Stimulated activated CD8-positive, alpha-beta memory T cell treated with anti-CD3 and anti-CD28 coated beads, Interleukin-4, amount 100 ng/mL, for 1 hour (primary cell): ENCODE data around the gene KPNA1.
A peak's percentile ranks its signal among the peaks of the same experiment; 100 is the strongest.

Source experiments
- DNase-seq, 2 donors: peaks; one replicate each; pipeline ENCODE4 v3.0.0-alpha.2; 2020; ENCODE audit warnings: low read depth in 2 of 2, low spot score in 1 of 2

The KPNA1 gene

DNA sequence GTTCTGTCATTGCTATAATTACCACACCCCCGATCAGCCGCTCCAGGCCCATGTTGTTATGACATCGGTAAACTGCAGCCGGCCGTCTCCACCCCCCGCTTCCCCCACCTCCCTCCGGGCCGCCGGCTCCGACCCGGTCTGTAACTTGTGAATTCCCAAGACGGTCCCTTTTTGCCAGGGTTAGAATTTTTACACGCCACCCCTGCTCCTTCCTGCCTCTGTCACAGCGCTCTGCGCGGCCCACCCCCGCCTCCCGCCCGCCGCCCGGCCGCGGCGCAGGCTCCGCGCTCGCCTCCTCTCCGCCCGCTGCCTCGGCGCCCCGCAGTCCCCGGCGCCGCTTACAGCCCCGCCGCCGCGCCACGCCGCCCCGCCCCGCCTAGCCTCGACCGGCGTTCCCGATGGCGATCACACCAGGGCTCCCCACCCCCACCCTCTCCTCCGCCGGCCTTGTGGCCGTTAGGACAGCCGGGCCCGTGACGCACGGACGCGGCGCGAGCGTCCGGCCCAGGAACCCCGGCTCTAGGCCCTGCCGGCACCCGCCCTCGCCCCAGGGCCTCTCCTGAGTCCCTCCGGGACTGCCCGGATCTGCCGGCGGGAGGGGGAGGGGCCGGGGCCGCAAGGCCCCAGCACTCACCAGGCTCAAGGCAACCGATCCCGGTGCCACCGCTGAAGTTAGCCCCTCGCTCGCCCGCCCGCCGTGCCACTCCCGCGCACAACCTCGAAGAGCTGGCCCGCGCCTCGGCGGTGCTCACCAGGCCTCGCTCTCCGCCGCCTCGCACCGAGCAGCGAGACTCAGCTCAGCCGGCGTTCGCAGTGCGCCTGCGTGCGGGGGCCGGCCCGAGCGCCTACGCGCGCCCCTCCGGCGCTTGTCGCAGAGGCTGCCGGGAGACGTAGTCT, at the start of gene KPNA1:
Gene KPNA1, minus strand, starts transcription at position 817 of the 897 bp plus-strand sequence. CDS start 18,374 bp downstream, outside the sequence.
- DNase-seq: peak; percentile 55 to 68

DNA sequence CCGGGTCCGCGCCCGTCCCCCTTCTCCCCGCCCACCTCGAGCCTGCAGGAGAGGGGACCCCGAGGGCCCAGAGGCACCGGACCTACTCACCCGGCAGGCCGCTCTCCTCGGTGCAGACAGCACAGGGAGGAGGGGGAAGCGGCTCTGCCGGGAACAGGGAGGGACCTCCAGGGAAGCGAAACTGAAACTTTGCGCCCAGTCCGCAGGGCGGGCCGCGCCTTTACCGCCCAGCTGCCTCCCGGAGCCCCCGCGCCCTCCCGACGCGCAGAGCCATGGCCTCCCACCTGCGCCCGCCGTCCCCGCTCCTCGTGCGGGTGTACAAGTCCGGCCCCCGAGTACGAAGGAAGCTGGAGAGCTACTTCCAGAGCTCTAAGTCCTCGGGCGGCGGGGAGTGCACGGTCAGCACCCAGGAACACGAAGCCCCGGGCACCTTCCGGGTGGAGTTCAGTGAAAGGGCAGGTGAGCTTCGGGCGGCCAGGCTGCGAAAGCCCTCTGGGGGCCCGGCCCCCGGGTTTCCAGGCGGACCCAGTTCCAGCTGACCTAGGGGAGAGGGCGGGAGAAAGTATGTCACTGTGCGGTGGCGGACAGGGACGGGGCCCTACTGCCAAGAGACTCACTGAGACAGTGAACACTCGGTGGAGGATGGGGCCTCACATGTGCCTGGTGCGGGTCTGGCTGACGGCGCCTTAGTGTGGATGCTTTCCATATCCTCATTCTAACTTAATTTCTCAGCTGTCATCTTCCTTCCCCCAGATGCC, 49.6 kb upstream of the KPNA1 start, which contains the start of the genes DTX3L and PARP9:
Gene DTX3L, plus strand, starts transcription at position 184 of the 758 bp plus-strand sequence. Its CDS starts 89 bp downstream, at position 273.
Gene PARP9, minus strand, starts transcription at position 146 of the 758 bp plus-strand sequence. CDS start 4,680 bp downstream, outside the sequence.
- DNase-seq: peak; percentile 40 to 75

DNA sequence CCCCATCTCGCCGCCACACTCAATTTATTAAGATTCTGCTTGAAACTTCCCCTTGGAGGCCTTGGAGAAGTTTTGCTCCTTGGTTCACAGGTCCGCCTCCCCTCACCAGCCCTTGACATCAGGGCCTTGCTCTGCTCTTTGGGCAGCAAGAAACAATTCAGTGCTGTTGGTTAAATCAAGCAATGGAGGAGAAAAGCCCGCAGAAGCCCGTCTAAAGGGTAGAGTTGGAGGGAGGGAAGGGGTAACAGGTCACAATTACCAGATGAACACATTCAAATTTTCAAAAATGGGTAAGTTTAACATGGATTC, 48.9 kb upstream of the KPNA1 start:
- no peak for DNase-seq

DNA sequence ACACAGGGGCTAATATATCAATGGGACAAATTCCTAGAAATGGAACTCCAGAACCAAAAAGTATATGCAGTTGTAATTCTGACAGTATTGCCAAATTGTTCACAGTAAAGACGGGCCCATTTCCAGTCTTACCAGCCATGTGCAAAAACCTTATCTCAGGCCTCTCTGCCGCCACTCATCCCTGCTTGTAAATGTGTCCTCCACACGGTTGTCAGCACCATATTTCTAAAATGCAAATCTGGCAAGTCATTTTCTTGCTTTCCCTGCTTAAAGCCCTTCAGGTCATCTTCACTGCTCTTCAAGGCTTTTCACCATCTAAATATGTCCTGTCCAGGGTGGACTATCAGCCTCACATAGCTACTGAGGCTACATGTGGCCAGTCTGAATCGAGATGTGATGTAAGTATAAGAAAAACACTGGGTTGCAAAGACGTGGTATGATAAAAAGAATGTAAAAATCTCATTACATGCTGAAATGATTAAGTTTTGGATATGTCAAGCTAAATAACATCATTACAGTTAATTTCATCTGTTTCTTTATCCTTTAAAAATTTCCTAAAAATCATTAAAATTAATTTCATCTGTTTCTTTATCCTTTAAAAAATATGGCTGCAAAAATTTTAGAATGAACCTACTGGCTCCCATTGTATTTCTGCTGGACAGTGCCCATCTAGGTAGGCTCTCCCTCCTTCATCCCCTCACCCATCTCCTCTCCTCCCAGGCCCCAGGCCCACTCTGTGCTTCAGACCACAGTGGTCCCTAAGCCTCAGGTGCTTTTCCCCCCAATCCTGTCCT, 48.4 kb upstream of the KPNA1 start:
- DNase-seq: no peak

DNA sequence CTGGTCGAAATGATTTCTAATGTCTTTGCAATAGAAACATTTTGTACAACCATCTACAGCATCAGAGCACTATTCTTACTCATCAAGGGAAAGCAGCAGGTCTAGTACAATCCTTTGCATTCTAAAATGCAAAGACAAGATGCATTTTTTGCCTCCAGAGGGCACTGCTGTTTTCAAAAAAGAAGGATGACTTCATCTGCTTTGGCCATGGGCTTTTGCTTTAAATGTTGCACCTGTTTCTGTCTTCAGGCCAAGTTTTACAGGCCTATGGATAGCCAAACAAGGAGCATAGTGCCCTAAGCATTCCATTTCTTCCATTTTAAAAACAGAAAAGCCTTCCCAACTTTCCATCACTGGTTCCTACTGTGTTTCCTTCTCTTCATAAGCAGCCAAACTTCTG, 45.9 kb upstream of the KPNA1 start:
- DNase-seq: peak in 1 of 2 donors; percentile 24

DNA sequence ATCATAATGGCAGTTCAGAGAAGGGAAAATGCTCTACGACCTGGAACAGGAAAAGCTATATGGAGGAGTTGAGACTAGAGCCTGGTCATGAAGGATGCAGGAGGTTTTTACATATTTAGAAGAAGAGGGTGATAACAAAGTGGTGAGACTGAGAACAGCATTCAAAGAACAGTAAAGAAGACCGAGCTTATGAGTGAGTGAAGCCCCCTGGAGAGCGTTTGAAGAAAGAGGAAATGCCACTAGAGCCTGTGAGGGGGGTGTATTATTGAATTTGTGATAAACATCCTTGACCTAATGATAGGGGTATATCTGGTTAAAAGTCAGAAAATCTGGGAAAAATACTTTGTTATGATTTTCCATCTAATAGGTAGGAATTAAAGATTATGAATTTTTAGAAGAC, 45.2 kb upstream of the KPNA1 start:
- no peak for DNase-seq

DNA sequence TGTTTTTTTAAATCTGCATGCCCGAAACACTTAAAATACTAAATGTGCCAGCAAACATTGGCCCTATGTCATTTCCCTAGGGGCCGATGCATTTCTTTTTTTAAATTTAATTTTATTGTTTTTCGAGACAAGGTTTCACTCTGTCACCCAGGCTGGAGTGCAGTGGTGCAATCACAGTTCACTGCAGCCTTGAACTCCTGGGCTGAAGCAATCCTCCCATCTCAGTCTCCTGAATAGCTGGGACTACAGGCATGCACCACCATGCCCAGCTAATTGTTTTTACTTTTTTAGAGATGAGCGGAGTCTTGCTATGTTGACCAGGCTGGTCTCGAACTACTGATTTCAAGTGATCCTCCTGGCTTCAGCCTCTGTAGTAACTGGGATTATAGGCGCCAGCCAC, 43.9 kb upstream of the KPNA1 start:
- no peak for DNase-seq

DNA sequence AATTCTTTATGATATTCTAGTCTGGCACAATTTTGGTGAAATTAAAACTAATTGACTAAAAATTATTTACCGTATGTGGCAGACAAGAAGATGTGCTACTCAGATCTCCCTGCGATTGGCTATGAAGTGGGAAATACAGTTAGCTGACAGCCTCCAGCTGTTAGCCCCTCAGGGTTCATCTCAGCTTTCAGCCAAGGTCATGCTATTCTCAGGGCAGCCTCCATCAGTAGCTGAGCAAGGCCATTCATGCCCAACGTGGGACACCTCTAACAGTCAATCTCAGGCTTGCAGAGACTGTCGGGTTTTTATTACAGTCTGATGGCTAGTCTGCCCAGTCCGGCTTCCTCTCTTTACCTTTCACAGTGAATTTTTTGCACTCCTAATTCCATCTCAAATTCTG, 42.6 kb upstream of the KPNA1 start:
- DNase-seq: no peak

DNA sequence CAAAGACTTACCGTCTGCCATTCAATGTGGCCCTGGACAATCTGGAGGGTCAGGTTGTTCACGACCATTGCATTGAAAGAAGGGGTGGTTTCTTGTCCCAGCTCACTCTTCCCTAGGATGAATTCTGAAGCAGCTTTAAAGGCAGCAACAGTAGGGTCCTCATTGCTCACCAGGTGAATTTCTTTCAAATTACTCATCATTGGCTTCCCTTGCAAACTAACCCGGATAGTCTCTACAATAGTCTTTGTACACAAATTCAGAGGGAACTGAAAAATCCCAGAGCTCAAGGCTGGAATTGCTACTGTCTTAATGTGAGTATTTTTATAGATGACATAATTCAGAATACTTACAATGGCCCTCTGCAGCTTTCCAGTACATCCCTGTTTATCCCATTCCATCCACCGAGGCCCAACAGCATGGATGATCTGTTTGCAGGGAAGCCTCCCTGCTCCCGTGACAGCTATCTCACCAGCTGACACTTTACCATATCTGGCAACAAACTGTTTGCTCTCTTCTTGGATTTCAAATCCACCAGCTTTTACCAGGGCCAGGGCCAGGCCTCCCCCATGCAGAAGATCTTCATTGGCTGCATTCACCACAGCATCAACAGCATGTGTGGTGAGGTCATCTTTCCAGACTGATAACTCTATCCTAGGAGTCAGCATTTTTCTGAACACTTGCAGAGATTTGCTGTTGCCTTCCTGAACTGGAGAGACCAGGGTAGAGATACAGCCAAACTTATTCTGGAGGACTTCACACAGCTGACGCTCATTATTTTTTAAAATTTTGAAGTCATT, 40.7 kb upstream of the KPNA1 start:
- DNase-seq: no peak

DNA sequence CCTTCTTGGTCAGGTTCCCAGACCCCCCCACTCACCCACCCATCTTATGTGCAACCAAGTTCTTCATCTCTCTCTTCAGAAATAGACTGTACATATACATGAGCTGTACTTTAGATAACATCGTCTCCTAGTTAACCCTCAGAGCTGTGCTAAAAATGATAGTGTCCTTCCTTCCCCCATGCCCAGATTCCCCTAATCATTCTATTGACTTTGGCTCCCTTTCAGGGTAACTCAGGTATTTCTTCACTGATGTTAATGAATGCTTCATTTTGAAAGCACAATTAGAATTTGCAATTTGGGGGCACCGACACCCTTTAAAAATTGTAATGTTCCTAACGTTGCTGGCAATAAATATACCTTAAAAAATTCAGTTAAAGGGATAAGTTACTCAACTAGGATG, 38.4 kb upstream of the KPNA1 start:
- no peak for DNase-seq

DNA sequence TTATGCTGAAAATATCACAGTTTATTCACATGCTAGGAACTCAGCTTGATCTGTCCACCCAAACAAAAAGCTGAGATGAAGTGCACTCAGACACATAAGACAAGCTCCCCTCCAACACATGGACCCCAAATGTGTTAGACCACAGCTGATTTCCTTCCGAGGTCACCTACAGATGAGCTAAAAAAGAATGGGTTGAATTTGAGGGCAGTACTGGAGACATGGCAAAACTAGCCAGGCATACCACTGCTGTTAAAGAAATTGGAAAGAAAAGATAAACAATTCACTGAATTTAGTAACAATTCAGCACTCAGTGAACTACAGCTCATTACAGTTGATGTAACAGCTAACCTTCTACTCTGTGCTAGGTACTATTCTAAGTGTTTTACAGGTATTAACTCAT, 33.9 kb upstream of the KPNA1 start:
- no peak for DNase-seq

DNA sequence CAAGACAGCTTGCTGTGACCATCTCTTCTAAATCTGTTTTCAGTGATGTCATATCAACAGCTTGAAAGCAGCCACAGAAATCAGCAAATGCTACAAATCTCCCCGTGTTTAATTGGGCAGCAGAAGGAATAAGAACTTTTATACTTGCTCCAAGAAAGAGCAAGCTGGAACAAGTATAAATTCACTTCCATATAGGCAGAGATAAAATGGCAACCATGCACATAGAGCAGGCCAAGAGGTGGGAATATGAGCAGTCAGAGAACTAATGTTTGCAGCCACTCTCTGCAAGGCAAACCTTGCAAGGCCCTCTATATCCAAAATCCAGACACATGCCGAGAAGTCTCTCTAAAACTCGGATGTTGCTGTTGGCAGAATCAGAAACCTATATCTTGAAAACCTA, 33.3 kb upstream of the KPNA1 start:
- DNase-seq: no peak

DNA sequence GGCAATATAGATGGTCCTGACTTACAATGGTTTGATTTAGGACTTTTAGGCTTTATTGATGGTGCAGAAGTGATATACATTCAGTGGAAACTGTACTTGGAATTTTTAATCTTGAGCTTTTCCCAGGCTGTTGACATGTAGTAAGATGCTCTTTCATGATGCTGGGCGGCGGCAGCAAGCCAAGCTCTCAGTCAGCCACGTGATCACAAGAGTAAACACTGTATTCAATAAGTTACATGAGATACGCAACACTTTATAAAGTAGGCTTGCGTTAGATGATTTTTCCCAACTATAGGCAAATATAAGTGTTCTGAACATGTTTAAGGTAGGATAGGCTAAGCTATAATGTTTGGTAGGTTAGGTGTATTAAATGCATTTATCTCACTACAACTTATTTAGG, 31.4 kb upstream of the KPNA1 start:
- no peak for DNase-seq

DNA sequence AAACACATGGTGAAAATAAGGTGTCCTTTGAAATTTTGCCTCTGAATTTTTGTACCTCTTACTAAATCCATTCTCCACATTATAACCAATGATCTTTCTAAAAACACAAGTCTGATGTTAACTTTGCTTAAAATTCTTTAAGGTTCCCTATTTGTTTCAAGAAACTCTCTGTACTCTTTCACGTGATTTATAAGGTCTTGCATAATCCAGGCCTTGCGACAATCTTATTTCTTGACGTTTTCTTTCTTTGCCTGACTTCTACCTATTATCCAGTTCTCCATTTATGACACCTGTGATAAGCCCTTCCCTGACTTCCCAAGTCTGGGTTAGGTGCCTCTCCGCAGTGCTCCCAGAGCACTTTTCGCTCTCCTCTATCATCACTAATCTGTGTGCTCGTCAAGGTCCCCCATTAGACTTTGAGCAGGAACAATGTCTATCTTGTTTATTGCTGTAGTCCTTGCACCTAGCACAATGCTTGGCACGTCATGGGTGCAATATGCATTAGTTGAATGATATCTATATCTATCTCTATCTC, 24.3 kb upstream of the KPNA1 start:
- no peak for DNase-seq

DNA sequence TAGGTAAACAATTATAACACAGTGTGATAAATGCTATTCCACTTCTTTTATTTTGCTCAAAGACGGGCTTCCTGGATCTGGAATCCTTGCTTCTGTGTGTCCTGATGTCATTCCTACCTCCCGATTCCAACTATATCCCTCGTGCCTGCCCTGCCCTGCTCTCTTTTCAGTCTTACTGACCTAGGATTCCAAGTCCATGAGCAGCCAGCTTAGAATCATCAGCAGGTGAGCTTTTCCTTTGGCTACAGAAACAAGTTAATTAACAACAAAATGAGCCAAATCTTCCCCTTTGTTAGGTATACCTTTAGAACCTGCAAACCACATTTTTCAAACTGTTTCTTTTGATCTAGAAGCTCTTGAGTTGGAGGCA, 21.9 kb upstream of the KPNA1 start:
- DNase-seq: no peak

DNA sequence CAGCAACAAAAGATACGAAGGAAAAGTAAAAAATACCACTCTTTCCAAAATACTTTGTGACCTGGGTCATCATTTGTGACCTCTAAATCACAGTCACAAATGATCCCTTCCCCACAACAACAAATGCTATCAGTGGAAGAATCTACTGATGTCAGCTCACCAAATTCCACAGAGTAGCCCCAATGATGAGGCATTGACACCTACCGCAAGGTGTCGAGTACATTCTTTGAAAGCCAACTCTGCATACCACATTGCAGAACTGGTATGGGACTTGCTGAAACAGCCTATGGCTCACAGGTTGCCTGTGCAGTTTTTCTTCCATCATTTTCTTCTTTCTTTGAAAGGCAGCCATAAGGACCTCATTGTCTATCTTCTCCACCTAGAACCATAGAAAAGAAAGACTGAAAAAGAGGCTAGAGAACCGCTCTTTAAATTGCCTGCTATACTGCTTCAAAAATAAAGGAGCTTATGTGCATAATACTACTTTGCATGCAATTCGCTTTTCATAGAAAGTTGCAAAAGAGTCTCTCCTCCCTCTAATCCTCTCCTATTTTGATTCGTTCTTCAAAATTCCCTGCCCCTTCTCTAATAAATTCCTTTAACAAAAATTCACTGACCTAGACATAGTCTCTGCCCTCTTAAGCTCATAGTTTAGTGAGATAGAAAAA, 21.4 kb upstream of the KPNA1 start:
- DNase-seq: no peak

DNA sequence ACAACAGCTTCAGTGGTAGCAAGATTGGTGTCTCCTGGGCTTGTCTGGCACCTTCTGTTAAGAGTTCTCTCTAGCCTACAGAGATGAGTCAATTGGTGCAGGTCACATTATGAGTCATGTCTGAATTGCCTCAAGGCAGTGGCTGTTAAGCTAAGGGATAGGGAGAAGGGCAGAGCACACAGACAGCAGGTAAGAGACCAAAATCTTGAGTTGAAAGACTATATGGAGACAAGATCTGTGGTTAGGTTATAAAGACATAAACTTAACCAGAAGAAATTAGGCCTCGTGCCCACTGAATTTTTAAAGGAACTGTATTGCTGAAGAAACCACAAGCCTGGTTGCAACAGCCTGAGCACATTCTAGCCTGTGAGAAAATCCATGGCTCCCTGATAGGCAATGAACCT, 19.2 kb upstream of the KPNA1 start:
- DNase-seq: no peak

DNA sequence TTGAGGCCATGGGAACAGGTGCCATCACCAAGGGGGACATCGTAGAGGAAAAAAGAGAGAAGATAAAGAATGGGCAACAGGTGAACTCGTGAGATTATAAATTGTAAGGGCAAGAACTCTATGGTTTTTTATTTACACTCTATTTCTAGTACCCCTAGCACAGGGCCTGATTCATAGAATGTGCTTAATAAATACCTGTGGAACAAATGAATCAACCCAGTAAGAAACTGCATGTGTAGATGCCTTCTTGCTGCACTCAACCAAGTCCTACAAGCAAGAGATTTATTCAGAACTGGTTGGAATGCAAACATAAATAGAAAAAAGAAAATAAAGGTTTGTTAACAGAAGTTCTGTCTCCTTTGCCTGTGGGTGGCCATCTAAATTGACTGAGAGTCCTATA, 18.7 kb upstream of the KPNA1 start:
- no peak for DNase-seq

DNA sequence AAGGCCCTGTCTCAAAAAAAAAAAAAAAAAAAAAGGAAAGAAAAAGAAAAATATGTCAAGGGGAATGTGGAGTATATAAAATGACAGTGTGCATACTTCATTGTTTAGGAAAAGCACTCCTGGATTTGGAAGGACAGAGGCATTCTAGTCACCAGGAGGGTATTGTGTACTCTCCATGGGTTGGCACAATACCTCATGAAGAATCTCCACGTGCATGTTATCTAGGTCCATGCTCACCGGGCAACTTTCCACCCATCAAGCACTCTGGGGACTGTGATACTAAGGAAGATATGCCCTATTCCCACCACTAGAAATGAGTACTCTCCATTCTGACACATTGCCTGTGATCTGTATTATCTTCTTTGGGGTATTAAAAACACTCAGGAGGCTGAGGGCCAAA, 15.4 kb upstream of the KPNA1 start:
- DNase-seq: no peak

DNA sequence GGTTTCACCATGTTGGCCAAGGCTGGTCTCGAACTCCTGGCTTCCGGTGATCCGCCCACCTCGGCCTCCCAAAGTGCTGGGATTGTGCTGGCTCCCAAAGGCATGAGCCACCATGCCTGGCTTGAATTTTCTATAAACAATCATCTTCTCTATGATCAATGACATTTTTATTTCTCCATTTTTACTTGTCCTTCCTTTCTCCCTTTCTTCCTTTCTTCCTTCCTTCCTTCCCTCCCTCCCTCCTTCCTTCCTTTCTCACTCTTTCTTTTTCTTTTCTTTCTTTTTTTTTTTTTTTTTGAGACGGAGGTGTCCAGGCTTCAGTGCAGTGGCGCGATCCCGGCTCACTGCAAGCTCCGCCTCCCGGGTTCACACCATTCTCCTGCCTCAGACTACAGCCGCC, 8.6 kb upstream of the KPNA1 start:
- no peak for DNase-seq
